Posterior cingulate gyrus (tissue), 11 donors: ENCODE measurements around the gene SLC6A1.
A peak's percentile ranks its signal among the peaks of the same experiment; 100 is the strongest.

Experiments
- DNase-seq, 10 donors: peaks; one replicate each; pipeline versions ENCODE4 v3.0.0 to v3.0.0-alpha.2; 2020 to 2021; ENCODE audit warnings: mixed read lengths in 3 of 10
- intact Hi-C: fragments of 100-400 bp; cut with DNase I; formaldehyde crosslinking; loops from one replicate; pipeline ENCODE4 v1.15.1; 2023

Gene SLC6A1

DNA sequence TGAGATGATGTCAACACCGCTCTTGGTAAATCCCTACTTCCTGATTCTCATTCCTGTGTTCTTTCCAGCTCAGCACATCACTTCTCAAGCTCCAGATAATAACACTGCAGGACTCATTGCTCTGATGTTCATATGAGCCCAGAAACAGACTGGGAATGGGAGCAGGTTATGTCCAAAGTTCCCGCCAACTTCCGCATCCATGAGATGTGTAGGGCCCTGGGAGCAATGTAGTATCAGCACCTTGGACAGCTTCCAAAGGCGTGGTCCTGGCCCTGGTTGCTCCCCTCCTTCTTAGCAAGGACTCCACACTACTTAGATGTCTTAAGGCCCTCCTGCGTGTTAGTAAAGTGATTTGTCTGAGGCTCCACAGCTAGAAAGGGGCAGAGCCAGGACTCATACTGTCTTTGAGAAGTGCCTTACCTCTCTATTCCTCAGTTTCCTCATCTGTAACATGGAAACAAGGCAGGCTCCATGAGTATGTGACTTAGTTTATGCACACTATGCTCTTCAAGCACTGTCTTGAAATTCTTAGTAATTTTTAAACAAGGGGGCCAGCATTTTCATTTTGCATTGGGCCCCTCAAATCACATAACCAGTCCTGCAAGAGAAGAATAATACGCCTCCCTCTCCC lies 27.9 kb upstream of the SLC6A1 start:
- peak in 1 of 10 donors; percentile 47 for DNase-seq
- intact Hi-C loops, result no loop called here

DNA sequence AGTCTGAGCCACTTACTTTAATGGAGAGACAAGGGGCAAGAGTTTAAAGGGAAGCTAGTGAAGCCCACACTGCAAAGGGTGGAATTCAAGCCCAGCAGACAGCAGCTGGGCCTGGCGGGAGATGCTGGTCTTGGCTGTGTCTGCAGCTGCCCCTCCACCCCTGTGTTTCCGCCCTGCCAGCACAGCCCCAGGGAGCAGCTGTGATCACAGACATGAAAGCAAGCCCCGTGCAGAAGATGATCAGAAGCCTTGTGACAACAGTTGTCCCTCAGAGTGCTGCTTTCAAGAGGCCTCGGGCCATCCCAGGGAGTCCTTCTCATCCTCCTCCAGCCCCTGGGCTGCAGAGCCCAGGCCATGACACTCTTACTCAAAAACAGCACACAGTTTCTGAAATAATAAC lies 24.1 kb upstream of the SLC6A1 start:
- intact Hi-C loops, result loop anchor here (1.0 kb wide), 1 partner anchor 18 kb away; no protein-coding TSS in a partner anchor
- DNase-seq, result peak; percentile 53 to 96 (median 68)

DNA sequence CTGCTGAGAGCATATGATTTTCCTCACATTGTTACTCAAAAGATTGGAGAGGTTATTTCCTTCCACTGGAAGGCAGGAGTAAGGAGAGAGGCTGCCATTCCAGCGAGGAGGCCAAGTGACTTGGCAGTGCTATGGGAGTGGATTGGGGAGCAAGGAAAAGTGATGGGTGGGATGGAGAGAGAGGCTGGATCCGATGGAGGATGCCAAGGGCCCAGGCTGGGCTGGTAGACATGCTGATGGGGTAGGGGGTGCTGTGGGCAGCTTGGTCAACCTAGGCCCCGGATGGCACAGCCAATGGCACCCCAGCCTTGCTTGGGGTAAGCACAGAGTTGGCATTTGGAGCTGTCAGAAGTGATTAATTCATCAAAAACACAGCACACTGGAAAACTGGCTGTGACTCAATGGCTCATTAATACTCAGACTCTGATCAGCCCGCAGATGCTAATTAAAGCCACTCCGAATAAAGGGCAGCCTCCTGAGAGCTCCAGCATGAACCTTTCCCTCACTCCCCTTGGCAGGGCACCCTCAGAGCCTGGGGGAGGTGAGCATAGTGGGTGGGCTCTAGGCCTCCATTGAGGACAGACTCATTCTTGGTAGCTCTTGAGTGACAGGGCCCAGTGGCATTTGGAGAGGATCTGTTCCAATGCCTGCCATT lies 22.1 kb upstream of the SLC6A1 start:
- DNase-seq, result peak in 2 of 10 donors; percentile 70 to 71
- intact Hi-C loops, result no loop called here

DNA sequence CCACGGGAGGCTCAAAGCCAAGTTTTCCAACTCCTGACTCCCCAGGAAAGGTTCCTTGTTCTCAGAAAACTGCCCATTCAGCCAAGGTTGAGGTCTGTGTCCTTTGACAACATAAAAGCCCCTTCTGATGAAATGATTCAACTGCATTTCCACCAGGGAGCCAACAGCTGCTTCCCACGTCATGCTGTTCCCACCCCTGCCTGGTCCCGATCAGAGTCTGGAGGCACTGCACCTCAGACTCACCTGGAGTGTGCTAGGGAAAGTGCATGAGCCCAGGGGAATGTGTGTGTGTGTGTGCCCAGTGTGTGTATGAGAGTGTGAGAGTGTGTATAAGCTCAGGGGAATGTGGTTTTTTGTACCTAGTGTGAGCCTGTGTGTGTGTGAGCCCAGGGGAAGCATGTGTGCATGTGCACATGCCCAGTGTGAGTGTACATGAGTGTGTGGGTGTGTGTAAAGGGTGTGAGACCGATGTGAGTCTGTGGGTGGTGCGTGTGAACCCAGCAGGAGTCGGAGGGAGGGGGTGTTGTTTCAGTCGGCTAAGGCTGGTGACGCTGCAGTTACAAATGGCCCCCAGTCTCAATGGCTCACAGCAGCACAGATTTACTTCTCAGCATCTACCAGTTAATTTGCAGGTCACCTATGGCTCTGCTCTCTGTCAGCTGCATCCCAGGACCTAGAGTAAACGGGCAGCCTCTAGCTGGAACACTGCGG lies 20.3 kb upstream of the SLC6A1 start:
- intact Hi-C loops, result no loop called here
- DNase-seq, result peak in 2 of 10 donors; percentile 71 to 82

DNA sequence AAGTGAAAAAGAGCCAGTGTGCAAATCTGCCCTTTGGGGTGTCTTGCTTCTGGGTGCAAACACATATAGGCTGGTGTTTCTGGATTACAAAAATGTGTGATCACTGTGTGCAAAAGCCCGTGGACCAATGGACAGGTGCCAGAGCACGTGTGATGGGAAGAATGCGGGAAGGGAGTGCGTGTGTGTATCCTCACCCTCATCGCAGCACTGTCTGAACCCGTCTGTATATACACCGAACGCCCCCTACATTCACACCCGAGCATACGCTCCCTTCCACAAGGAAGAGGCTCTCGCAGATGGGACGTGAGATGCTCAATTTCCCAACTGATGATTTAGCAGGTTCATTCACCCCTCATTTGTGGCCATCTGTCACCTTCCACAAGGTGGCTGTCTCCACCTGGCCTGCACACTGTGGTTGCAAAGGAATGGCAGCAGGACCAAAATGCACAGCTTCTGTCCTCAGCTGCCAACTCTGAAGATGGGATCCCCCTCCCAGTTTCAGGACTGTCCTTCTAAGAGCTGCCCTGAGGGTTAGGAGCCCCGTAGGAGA lies 19.4 kb upstream of the SLC6A1 start:
- intact Hi-C loops, result no loop called here
- DNase-seq, result peak in 2 of 10 donors; percentile 39 to 67

DNA sequence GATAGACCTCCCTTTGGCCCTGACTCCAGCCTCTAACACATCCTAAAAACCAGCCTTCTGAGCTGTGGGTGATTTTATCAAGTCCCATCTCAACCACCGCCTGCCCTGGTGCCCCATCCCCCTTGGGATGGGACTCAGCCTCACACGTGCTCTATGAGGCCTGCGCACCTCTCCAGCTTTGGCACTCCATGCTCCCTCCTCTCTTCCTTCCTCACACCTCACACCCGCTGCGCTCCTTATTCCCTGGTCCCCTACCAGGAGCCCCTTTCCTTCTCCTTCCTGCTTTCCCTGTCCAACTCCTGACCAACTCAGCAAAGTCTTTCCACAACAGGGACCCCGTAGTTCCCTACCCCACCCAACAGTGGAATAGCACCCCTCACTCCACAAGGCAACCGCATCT lies 18.4 kb upstream of the SLC6A1 start:
- intact Hi-C loops, result no loop called here
- DNase-seq, result peak in 2 of 10 donors; percentile 60 to 62

DNA sequence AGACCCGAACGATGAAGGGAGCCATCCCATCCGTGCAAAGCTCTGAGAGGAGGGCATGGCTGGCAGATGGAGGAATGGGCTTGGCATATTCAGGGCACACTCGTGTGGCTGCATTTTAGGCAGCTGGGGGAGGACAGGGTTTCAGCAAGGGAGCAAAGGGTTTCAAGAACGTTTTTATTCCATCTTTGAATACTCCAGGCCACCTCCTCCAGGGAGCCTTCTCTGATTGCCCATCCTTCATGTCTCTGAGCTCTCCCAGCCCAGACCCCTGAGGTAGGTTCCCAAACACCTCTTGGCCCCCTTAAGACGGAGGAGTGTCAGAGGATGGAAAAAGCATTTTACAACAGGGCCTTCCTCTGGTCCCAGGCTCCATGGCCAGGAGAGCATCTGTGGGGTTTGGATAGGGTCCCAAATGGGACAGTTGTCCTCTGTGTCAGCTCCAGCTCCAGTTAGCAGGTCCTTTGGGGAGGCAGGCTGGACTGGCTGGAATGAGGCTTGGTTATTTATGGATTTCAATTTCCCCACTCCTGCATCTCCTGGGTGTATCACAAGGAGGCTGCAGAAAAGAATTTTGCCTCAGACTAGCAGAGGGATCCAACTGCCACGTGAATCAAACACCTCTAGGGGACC lies 17.7 kb upstream of the SLC6A1 start:
- intact Hi-C loops, result no loop called here

DNA sequence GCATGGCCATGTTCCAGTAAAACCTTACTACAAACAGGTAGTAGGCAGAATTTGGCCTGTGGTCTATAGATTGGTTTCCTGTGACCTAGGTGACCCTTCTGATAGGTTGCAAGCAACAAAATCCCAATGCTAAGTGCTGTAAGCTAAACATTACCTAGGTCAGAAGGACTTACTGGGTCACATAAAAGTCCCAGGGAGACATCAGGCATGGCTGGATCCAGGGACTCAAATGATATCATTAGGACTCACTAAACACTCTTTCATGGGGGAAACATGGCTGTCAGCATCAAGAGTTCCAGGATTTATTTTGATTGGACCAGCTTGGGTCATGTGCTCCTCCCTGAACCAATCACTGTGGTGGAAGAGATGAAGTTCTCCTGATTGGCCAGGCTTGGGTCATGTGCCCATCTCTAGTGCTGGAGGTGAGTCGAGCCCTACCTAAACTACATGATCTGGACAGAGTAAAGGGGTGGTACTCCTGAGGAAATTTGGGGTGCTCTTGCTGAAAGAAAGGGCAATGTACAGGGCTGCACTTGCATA lies 16.8 kb upstream of the SLC6A1 start:
- DNase-seq, result no peak
- intact Hi-C loops, result no loop called here

More for the DNA sequence above, 17.7 kb upstream of the SLC6A1 start:
- peak in 2 of 10 donors; percentile 35 to 68 for DNase-seq

DNA sequence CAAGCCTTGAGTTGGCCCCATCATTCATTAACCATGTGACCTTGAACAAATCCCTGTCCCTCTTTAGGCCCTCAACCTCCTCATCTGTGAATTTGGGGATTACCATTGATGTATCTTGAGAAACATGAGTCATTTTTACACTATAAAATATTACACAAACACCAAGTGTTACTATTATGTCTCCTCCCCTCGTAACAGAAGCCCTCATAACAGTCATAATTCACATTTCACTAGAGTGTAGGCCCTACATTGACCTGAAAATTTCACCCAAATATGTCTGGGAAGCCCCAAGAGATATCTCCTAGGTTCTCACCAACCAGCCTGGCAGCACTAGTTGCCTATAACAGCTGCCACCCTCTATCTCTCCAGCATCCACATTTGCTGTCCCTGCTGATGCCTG lies 15.8 kb upstream of the SLC6A1 start:
- intact Hi-C loops, result no loop called here
- DNase-seq, result peak in 1 of 10 donors; percentile 12

DNA sequence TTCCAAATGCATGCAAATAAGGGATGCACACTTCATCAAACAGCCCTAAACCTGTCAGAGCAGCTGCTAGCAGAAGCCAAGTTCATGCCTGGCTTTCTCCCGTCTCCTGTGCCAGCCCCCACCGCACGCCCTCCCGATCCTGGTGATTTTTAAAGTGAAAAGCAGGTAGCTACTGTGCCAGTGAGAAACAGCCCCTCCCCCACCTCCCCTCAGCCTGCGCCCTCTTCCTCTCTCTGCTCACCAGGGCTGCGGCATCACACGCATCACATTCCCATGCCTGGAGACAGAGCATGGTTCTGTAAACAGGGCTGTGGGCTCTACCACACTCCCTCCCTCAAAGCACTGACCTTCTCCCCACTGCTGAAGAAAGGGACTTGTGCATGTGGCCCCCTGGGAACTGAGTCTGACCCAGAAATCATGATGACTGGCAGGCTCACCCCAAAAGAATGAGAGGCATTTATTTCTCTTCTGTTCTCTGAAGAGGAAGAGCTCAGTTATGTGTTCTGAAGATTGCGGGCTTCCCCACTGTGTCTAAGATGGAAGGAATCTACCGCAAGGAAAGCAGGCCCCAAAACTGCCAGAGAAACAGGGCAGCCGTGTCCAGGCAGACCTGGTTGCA lies 14.5 kb upstream of the SLC6A1 start:
- intact Hi-C loops, result no loop called here
- peak in 2 of 10 donors; percentile 73 to 78 for DNase-seq

DNA sequence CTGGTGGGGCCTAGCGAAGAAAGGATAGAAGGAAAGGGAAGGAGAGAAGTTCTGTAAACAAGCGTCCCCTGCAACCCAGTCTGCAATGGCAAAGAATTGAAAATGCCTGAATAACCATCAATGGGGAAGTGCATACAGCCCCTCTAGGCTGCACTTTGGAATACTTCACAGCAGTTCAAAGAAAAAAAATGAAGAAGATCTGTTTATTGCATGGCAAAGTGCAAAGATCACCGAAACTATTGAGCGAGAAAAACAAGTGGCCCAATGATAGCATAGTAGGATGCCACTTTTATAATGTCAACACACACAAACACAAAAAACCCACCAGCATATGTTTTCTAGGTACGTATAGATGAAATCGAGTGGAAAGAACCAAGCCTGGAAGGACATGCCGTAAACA lies 13.6 kb upstream of the SLC6A1 start:
- intact Hi-C loops, result no loop called here
- no peak for DNase-seq

DNA sequence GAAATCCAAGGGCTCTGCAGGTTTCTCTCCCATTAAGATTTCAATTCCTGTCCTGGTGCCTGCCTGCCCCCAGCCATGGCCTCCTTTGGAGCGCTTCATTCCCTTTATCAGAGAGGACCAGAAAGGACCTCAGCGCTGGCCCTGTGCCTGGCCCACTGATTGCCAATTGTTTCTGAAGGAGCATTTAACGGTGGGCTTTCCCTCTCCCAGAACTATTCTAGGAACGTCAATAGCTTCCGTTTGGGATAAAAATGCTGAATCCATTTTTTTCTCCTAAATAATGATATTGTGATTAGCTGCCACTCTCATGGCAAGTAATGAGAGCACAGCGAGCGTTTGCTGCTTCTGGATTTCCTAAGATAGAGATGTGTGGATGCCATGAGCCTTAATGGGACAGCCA lies 12.2 kb upstream of the SLC6A1 start:
- peak in 1 of 10 donors; percentile 70 for DNase-seq
- intact Hi-C loops, result loop anchor here (5.0 kb wide), 1 partner anchor 33 kb away; no protein-coding TSS in a partner anchor

DNA sequence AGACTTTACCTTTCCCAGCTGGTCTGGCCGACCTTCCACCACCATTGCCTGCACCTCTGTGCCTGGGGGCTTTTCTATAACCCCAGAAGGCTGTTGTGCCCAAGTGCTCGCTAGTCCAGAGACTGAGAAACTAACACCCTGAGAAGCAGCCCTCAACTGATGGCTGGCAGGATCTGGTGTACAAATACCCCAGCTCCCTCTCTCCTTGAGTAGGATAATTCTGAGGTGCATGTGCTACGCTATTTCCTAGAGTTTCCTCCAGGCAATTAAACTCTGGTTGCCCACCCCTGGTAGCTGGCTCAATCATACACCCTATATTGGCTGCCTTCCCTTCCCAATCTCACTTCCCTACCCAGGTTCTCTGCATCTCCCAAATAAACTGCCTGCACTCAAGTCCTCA lies 11.5 kb upstream of the SLC6A1 start:
- no peak for DNase-seq
- intact Hi-C loops, result loop anchor here (5.0 kb wide), 1 partner anchor 34 kb away; no protein-coding TSS in a partner anchor

DNA sequence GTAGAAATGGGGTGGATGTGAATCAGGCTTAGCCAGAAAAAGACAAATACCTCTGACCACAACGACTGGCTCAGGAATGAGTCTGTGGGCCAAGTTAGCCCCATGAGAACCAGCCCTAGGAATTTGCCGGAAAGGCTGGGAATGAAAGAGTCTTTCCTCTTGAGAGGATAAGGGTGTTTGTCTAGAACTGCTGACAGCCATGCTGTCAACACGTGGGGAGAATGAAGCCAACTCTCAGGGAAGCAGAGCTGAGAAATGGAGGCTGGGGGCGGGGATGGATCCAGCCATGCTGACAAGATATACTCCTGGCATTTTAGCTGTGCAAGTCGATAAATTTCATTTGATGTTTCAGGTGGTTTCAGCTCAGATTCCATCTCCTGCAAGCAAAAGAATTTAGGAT lies 10.6 kb upstream of the SLC6A1 start:
- peak in 1 of 10 donors; percentile 34 for DNase-seq
- intact Hi-C loops, result loop anchor here (5.0 kb wide), 1 partner anchor 35 kb away; no protein-coding TSS in a partner anchor

DNA sequence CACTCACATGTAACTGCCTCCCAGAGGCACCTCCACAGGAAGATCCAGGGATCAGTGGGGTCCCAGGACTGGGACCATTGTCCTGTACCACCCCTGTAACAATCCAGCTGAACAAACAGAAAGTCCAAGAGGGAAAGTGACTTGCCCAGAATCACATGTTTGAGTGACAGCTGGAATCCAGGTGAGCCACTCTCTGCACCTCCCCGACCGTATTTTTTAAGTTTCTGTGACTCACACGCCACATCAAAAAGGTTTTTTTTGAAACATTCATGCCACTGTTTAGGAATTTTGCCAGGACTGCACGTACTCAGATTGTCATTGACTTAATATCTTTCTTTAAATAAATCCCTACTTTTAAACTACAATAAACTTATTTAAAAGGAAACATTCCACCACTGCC lies 9.8 kb upstream of the SLC6A1 start:
- no peak for DNase-seq

DNA sequence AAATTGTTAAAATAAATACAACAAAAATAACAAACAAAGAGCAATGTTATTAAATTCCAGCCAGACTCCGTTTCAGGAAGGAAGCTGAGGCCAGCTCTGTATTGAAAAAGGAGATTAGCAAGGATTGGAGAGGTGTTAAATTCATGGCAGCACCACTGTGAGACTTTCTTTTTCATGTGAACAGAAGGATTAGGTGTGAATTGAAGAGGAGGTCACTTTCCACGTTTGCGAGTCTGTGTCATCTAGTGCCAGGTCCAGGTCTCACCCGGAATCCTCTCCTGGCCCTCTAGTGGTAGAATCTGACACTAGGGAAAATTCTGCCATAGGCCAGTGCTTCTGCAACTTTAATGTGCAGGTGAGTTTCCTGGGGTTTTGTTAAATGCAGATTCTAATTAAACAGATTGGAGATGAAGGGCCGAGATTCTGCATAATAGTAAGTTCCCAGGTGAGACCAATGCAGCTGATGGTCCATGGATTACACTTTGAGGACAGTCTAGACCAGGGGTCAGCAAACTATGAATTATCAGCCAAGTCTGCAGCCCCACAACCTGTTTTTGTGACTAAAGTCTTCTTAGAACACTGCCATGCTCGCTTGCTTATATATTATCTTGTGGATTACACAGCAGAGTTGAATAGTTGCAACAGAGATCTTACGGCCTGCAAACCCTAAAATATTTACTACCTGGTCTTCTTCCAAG lies 9.2 kb upstream of the SLC6A1 start:
- DNase-seq, result peak in 3 of 10 donors; percentile 53 to 87 (median 59)
- intact Hi-C loops, result loop anchor here (5.0 kb wide), 1 partner anchor 36 kb away; no protein-coding TSS in a partner anchor

More for the DNA sequence above, 9.8 kb upstream of the SLC6A1 start:
- intact Hi-C loops, result loop anchor here (5.0 kb wide), 1 partner anchor 35 kb away; no protein-coding TSS in a partner anchor

DNA sequence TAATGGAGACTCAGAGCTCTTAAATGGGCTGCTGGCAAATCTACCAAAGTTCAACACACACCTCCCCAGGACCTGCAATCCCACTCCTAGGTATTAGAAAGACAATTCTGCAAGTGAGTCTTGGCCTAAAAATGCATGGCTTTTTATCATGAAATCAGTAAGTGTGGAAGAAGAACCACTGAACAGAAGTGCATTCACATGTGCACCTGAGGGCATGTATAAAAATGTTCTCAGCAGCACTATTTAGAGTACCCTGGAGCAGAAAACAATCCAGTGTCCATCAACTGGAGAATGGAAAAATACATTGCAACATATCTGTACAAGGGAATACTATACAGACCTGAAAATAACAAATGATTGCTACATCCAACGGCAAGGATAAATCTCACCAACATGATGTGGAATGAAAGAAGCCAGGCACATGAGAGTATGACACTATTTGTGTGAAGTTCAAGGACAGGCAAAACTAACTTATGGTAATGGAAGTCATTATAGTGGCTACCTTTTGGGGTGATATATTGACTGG lies 8.1 kb upstream of the SLC6A1 start:
- DNase-seq, result no peak
- intact Hi-C loops, result loop anchor here (5.0 kb wide), 1 partner anchor 37 kb away; no protein-coding TSS in a partner anchor

DNA sequence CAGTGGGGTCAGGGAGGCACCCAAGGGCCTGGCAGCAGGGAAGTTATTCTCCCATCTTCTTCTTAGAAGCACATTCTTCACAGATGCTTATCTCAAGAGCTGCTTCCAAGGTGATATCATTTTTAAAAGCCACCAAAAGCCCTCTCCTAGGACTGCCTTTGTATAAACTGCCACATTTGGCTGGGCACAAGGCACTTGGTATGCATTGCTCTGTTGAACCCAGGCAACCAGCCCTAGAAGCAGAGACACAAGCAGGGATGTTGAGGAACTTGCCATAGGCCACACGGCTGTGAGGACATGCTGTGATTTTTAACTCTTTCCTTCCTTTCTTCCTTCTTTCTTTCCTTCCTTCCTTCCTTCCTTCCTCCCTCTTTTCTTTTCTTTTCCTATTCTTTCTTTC lies 7.4 kb upstream of the SLC6A1 start:
- intact Hi-C loops, result no loop called here
- DNase-seq, result no peak

DNA sequence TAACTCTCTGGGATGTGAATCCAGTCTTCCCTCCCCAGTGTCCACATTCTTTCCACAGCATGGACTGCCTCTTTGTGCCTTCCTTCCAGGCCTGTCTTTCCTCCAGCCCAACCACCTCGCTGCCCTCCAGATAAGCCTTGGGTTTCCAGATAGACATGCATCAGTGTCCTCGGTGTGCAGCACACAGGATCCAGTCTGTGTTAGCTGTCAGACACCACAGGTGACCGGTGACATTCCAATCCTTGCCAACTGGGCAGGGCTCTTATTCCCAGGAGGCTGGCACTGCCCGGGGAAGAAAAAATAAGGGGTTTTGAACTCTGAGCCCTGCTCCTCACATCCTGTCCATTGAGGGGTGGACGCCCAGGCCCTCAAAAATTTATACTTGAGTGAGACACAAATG lies 6.0 kb upstream of the SLC6A1 start:
- DNase-seq, result peak in 1 of 10 donors; percentile 63

More for the DNA sequence above, 6.0 kb upstream of the SLC6A1 start:
- intact Hi-C loops, result no loop called here
